ENCODE measurements around the gene ACSL5. TPM values are rescaled to one million over a fixed set of nuclear protein-coding genes. Genes with fewer than 3 reads are reported as not detected.

Gene ACSL5
- total and polyA plus RNA-seq, 2 donors (not counting 1 experiment from before 2014, with no cell fraction given): 1.7 to 6.6 TPM

DNA sequence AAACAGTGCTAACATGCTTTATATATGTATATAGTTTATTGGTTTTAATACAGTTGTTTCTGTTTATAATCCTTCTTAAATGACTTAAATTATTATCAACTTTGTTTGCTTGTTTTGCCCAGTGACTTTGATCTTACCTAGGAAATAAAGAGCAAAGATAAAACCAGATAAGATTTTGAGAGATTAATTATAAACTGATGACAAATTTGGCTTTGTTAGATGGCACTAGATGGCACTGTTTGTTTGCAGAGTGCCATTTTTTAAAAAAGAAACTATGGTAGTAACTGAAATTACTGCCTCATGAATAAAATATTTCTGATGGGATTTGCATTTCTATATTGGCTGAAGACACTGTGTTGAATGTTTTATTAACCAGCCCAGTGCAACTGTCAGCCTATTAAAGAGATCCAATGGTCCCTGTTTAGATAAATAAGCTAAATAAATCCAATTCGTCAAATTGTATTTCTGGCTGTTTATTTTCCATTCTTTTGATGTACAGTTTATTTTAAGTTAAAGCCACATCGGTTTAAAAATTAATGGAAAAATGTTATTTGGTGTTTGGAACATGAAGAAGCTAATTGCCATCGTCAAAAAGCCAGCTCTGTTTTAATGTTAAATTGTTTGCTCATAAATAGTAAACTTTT, 101.8 kb downstream of the ACSL5 start:
- no peak overlapping the region for H3K4me2 ChIP-seq (ENCODE audit: extremely low read depth, insufficient read depth, low read length)
- no peaks in the 10 kb centered on the region for H3K27me3 ChIP-seq (ENCODE audit: control insufficient read depth, insufficient read depth, low read length)
- no peak overlapping the region for H3K4me3 ChIP-seq (replicated peaks in 1 of 4; ENCODE audit: control extremely low read depth in 1 of 4, insufficient read depth in 1 of 4, low read depth in 3 of 4, low read length in 4 of 4)
- no peak overlapping the region for H3K27ac ChIP-seq (ENCODE audit: insufficient read depth, low read length)
- no peaks in the 10 kb centered on the region for H3K9me3 ChIP-seq (ENCODE audit: control insufficient read depth, insufficient read depth, low read depth, low read length)
- no peaks in the 10 kb centered on the region for H3K4me1 ChIP-seq (ENCODE audit: control insufficient read depth, extremely low read depth, insufficient read depth, low read length)
- TF ChIP-seq, protein P1, sequence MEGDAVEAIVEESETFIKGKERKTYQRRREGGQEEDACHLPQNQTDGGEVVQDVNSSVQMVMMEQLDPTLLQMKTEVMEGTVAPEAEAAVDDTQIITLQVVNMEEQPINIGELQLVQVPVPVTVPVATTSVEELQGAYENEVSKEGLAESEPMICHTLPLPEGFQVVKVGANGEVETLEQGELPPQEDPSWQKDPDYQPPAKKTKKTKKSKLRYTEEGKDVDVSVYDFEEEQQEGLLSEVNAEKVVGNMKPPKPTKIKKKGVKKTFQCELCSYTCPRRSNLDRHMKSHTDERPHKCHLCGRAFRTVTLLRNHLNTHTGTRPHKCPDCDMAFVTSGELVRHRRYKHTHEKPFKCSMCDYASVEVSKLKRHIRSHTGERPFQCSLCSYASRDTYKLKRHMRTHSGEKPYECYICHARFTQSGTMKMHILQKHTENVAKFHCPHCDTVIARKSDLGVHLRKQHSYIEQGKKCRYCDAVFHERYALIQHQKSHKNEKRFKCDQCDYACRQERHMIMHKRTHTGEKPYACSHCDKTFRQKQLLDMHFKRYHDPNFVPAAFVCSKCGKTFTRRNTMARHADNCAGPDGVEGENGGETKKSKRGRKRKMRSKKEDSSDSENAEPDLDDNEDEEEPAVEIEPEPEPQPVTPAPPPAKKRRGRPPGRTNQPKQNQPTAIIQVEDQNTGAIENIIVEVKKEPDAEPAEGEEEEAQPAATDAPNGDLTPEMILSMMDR (conservative IDR thresholded peaks at IDR 0.05 in 1 of 2, IDR thresholded peaks at IDR 0.05 in 1 of 2; ENCODE audit: low read depth in 1 of 2, low read length in 2 of 2): peak; percentile 29 to 52
- no peak for TF ChIP-seq EZH2 (IDR thresholded peaks at IDR 0.05; ENCODE audit: low read length, missing control alignments)
- DNase-seq (ENCODE audit: low read depth in 2 of 2): peak; percentile 14 to 44
- no peaks in the 10 kb centered on the region for H4K20me1 ChIP-seq (ENCODE audit: control insufficient read depth, extremely low read depth, insufficient read depth, low read length)
- no peak overlapping the region for H3K9ac ChIP-seq (ENCODE audit: insufficient read depth, low read length)
- no peak overlapping the region for H2AFZ ChIP-seq (ENCODE audit: low read length)
- H3K79me2 ChIP-seq (ENCODE audit: control insufficient read depth, insufficient read depth, low read length): no peaks in the 10 kb centered on the region
- no peaks in the 10 kb centered on the region for H3K36me3 ChIP-seq (ENCODE audit: control insufficient read depth, insufficient read depth, low read length)

Other genes starting within 250 kb of the ACSL5 start
- gene GPAM, start 190.4 kb upstream of the ACSL5 start, total RNA-seq: 17.0 and 19.3 TPM in 2 replicates
- 7.8 and 10.1 TPM in 2 replicates for gene GPAM, start 190.4 kb upstream of the ACSL5 start, polyA plus RNA-seq
- not detected in 2 replicates for gene TECTB, start 90.7 kb upstream of the ACSL5 start, total RNA-seq
- not detected in 2 replicates for gene TECTB, start 90.7 kb upstream of the ACSL5 start, polyA plus RNA-seq
- gene ZDHHC6, start 72.8 kb downstream of the ACSL5 start, total RNA-seq: 28.0 and 29.9 TPM in 2 replicates
- 34.8 and 37.8 TPM in 2 replicates for gene ZDHHC6, start 72.8 kb downstream of the ACSL5 start, polyA plus RNA-seq
- 21.6 and 30.9 TPM in 2 replicates for gene VTI1A, start 73.1 kb downstream of the ACSL5 start, total RNA-seq
- gene VTI1A, start 73.1 kb downstream of the ACSL5 start, polyA plus RNA-seq: 18.1 and 19.1 TPM in 2 replicates